IPS-NIHi7 (cell line): ENCODE results near the gene LMAN2.
"Not testable (repeated sequence)": the region's sequence is repeated elsewhere in the genome, so short reads cannot be mapped to it uniquely, and the experiment has no call there.

Source experiments
- DNase-seq: peaks from one replicate; pipeline ENCODE4 v3.0.0; 2012; ENCODE audit warnings: mixed read lengths; ENCODE audit errors: extremely low spot score

LMAN2 gene

DNA sequence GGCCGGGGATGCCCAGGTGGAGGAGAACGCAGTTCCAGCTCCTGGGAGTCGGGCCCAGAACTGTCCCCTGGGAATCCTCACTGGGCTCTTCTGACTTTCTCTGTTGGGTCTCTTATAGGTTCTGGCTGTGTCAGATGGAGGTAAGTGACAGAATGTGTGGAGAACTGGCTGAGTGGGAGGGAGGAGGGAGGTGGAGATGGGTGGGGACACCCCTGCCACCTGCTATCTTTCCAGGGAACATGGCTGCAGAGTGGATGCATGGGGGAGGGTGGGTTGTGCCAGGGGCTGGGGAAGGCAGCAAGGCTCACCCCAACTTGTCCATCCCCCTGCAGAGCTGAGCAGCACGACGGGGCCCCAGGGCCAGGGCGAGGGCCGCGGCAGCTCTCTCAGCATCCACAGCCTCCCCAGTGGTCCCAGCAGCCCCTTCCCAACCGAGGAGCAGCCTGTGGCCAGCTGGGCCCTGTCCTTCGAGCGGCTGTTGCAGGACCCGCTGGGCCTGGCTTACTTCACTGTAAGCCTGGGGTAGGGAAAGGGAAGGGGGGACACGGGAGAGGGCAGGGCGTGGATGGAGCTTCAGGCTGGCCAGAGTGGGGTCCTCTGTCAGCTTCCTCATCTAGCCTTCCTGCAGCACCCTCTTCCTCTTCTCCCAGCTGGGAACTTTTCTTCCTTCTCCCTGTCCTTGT, 14.5 kb upstream of the LMAN2 start:
- no peak for DNase-seq

DNA sequence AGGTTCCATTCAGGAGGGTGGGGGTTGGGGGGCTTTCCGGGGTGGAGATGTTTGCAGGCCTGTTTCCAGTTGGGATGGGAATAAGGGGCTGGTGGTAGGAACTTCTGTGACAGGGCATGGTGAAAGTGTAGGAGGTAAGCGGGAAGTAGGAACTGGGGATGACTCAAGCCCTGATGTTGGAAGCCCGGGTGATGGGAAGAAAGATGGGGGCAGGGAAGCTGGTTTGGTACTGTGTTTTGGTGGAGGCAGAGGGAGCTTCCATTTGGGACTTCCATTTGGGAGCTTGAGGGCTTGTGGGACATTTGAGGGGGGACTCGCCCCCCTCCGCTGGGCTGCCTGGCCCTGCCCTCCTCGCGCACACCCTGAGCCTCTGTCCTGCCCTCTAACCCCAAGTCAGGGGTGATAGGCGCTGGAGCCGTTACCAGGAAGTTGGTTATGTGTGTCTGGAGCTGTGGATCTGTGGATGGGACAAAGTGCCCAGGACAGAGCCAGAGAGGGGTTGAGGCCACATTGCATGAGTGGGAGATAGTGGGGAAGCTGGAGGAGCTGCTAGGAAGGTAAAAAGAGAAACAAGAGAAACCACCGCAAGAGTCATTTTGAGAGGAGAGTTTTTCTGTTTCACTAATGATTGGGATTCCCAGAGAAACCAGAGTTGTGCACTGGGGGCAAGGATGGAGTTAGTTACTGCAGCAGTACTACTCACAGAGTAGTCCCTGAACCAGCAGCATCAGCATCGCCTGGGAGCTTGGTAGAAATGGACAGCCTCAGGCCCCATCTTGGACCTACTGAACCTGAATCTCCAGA, 12.9 kb upstream of the LMAN2 start:
- no peak for DNase-seq

DNA sequence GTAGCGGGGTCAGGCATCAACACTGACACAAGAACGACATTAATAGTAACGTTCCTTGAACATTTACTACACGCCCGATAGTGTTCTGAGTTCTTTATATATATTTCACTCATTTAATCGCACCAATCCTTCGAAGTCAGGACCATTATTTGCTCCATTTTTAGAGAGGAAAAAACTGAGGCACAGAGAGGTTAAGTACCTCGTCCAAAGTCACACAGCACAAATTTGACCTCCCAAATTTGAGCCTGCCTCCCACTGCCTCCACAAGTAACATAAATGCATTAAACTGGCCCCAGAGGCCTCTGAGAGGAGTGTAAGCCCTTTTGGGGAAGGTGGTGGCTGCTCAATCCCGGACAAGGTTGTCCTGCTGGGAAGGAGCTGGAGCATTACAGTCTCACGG, 12.1 kb upstream of the LMAN2 start:
- DNase-seq = no peak

DNA sequence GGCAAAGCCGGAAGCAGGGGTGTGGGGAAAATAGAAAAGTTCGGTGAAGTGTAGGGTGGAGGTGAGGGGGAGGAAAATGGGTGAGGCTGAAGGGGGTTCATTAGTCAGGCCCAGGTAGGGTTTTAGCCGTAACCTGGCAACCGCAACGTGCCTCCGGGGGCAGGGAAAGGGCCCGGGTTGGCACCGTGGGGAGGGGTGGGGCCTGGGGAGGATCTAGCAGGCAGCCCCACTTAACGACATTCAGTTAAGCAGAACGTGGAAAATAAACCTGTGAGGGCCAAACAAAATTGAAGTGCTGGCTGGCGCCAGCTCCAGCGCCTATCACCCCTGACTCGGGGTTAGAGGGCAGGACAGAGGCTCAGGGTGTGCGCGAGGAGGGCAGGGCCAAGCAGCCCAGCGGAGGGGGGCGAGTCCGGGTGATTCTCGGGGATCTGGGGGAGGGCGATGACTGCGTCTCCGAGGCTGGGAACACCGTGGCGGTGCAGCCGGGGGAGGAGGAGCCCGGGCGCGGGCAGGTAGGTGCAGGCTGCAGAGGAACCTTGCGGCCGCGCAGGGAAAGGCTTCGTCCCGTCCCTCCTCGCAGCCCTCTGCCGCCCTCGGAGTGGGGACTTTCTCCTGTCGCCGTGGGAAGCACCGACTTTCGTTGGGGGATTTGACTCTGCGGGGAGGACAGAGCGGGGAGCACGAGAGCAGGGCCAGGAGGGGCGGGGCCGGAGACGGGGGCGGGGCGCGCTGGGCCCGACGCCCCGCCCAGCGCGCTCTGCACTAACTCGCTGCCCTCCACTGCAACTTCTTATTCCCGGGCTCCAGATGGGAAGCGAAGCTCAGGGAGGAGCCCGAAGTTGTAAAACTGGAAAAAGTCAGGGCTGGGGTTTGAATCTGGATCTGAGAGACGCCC, 11.4 kb upstream of the LMAN2 start:
- DNase-seq = peak; percentile 80

- no peak for DNase-seq
Observed at GRCh38 chr5:177362292-177362609, 10.8 kb upstream of the LMAN2 start.

GRCh38 chr5:177361418-177362291, 10.2 kb upstream of the LMAN2 start:
- no peak for DNase-seq

DNA sequence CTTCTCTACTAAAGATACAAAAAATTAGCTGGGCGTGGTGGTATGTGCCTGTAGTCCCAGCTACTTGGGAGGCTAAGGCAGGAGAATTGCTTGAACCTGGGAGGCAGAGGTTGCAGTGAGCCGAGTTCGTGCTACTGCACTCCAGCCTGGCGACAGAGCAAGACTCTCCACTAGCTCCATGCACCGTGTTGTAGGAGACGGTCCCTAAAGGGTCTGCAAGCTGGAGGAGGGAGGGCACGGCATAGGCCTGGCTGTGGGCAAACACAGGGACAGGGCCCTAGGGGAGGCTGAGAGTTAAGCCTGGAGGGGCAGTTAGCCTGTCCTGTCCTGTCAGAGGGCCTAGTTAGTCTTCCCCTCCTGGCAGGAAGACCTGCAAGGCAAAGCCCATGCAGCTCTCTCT, 9.3 kb upstream of the LMAN2 start:
- not testable (repeated sequence) for DNase-seq

- no peak for DNase-seq
Observed at GRCh38 chr5:177359860-177360259, 8.4 kb upstream of the LMAN2 start.

- no peak for DNase-seq
Observed at GRCh38 chr5:177359451-177359851, 8.0 kb upstream of the LMAN2 start.

- no peak for DNase-seq
Observed at GRCh38 chr5:177358370-177358819, 6.9 kb upstream of the LMAN2 start.

GRCh38 chr5:177357459-177358351, 6.2 kb upstream of the LMAN2 start, which contains the start of gene RGS14:
TSS of gene RGS14 (plus strand) at chr5:177357924. CDS start at chr5:177358025, 101 bp downstream.
- DNase-seq = no peak

DNA sequence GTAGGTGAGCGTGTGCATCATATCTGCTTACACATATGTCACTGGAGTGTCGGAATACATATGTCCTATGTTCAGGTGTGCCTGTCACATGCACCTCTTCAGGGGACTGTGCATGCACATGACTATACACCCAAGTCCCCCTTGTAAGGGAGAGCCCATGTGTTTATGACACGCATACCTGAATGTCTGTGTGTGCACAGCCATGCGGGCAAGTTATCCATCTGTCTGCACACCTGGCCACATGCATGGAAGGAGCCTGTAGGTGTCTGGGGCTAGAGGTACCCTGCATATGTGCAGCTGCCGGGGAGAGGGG, 5.6 kb upstream of the LMAN2 start:
- no peak for DNase-seq

- DNase-seq = no peak
Observed at GRCh38 chr5:177356746-177357145, 5.3 kb upstream of the LMAN2 start.

DNA sequence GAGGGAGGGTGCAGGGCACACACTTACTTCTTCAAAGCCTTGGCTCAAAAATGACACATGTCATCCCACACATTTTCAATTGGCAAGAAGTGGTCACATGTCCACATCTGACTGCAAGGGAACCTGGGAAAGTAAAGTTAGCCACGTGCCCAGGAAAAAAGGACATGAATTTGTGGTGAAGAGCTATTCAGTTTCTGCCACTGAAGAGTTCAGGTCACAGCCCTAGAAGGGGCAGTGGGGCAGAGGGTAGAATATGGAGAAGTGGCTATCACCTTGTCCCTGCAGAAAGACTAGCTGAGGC, 4.3 kb upstream of the LMAN2 start:
- no peak for DNase-seq

DNA sequence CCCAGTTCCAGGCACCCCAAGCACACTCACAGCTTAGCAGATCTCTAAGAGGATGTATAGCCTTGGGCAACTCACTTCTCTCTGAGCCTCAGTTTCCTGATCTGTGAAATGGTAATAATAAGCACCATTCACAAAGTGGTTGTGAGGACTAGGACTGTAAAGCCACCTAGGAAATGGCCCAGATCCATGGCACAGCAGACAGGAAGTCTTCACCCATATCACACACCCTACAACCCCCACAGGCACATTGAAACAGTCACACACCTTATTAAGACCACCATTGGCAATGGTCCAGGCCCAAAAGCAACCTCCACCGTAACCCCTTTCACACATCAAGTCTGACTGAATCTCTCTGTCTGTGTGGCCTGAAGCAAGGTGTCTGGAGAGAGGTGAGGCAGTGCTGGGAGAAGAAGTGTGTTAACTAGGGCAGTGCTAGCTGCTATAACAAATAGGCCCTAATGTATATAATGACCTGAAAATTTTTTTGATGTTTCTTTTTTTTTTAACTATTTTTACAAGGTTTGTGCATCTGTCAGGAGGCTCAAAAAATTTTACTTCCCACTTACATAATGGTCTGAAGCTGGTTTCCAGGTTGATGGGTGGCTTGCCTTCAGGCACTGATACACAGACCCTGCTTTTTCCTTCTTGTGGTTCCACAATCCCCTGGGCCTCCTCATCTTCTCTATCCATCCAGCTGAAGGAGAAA, 3.8 kb upstream of the LMAN2 start:
- DNase-seq = no peak

- DNase-seq = no peak
Observed at GRCh38 chr5:177354711-177355110, 3.2 kb upstream of the LMAN2 start.

DNA sequence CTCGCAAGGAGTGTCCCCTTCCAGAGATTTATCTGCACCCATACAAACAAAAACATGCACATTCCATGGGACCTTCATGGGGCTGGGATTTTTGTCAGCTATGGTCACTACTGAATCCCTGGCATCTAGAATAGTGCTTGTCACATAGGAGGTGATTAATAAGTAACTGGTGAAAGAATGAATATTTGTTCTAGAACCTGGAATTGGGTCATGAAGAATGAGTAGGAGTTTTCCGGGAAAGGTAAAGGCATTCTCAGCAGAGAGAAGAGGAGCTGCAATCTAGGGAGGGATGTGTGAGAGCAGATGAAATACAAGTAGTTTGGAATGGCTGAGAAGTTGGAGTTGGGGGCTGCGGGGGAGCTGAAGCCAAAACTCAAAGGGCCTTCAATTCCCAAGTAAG, 2.8 kb upstream of the LMAN2 start:
- no peak for DNase-seq

DNA sequence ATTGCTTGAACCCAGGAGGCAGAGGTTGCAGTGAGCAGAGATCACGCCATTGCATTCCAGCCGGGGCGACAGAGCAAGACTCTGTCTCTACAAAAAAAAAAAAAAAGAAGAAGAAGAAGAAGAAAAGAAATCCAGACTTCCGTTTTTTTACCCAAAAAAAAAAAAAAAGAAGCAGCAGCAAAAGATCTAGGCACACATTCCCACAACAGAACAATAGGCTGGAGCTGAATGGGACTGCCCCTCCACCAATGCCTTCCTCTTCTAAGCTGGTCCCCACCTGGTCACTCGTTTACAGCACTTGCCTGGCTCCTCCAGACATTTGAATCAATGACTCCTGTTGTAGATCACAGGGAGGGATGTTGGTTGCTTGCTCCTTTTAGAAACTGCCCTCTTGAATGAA, 1.6 kb upstream of the LMAN2 start:
- DNase-seq = no peak

DNA sequence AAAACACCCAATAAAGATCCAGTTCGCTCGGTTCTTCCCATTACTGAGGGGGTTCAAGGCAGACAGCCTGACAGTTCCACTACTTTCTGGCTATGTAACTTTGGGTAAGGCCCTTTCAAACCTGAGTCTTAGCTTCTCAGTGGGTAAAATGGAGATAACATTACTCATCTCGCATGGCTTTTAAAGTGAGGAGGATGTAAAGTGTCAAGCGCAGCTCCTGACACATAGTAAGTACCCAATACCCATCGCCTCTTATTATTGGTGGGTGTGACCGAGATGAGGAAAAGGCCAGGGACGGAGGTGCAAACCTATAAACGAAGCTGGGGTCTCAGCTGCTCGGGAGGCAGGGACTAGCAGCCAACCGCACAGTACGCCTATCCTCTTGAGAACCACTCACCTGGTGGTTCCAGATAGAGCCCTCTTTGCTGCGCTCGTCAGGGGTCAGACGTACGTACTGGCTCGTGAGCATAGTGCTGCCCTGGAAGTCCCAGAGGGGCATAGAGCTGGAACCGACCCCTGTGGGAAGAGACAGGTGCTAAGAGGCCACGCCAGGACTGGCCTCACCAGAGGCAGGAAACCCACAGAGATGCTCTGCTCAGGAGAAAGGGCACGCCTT, 584 bp downstream of the LMAN2 start:
- DNase-seq = no peak

DNA sequence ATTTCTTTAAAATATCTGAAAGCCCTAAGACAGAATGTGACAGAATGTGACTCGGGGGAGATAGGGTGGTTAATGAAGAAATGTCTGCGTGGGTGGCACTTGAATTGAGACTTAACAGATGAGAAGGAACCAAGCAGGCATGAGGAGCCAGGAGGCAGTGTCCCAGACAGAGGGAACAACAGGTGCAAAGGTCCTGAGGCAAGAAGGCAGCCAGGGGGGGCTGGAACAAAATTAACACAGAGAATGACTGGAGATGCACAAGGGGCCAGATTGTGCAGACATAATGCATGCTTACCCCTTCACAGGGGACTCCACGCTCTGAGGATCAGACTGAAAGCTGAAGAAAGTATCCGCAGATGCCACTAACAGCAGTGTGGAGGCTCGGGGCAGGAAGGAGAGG, 1.7 kb downstream of the LMAN2 start:
- DNase-seq = no peak
